H1 (cell line): ENCODE data around the gene GAREM2. TPM values are rescaled to one million over a fixed set of nuclear protein-coding genes. Genes with fewer than 3 reads are reported as not detected.

ENCODE experiments used
- CTCF ChIA-PET: fragments of 300-600 bp; sonication (Branson Sonifier 250); formaldehyde crosslinking; loops from one replicate; lab custom pipeline; 2021; ENCODE audit not compliant: partially characterized antibody; lab: Charles Lee
- POLR2A ChIA-PET: fragments of 300-600 bp; sonication (Branson Sonifier 250); formaldehyde crosslinking; loops from one replicate; lab custom pipeline; 2021; ENCODE audit warnings: inconsistent platforms; ENCODE audit not compliant: partially characterized antibody; lab: Charles Lee
- DNase-seq, 2 experiments: peaks; one replicate each; pipeline versions ENCODE4 v3.0.0 to v3.0.0-alpha.2; 2010 to 2022; ENCODE audit warnings: low spot score in 2 of 2, low read depth in 1 of 2, mixed read lengths in 1 of 2
- FAIRE-seq: peaks from 2 replicates; lab custom pipeline; 2011; peaks lifted over from hg19 to GRCh38; lab: Jason Lieb, UNC
- H2AFZ ChIP-seq: 2 replicates; pipeline ENCODE4 v1.8.1; 2012; ENCODE audit warnings: low read length, inconsistent platforms
- H2AK5ac ChIP-seq: 2 replicates; pipeline ENCODE4 v1.6.1; 2013; ENCODE audit warnings: low read depth, low read length
- H2BK120ac ChIP-seq: replicated peaks from 2 replicates; pipeline ENCODE3; 2013; ENCODE audit warnings: low read depth, low read length, inconsistent platforms
- H2BK12ac ChIP-seq: 2 replicates; pipeline ENCODE4 v1.6.1; 2013; ENCODE audit warnings: low read depth, low read length
- H2BK15ac ChIP-seq: 2 replicates; pipeline ENCODE4 v1.6.1; 2013; ENCODE audit warnings: low read length
- H2BK20ac ChIP-seq: 2 replicates; pipeline ENCODE4 v1.6.1; 2013; ENCODE audit warnings: low read length
- H2BK5ac ChIP-seq: 2 replicates; pipeline ENCODE4 v1.6.1; 2013; ENCODE audit warnings: low read depth, low read length
- H3K14ac ChIP-seq: 2 replicates; pipeline ENCODE4 v1.6.1; 2013; ENCODE audit warnings: inconsistent platforms; ENCODE audit not compliant: insufficient read length
- H3K18ac ChIP-seq: 2 replicates; pipeline ENCODE4 v1.6.1; 2013; ENCODE audit warnings: low read length; ENCODE audit errors: extremely low read depth
- H3K23ac ChIP-seq: 2 replicates; pipeline ENCODE4 v1.6.1; 2013; ENCODE audit warnings: inconsistent platforms; ENCODE audit not compliant: insufficient read length
- H3K23me2 ChIP-seq: 2 replicates; pipeline ENCODE4 v1.6.1; 2013; ENCODE audit warnings: low read depth, low read length
- H3K27ac ChIP-seq: 2 replicates; pipeline ENCODE4 v1.6.1; 2011; ENCODE audit warnings: low read depth, low read length, inconsistent platforms
- H3K27me3 ChIP-seq, 4 experiments: replicated peaks in 1 of 4; 1 replicate in 1 of 4; 2 replicates in 3 of 4; pipeline versions ENCODE4 v1.6.1 to v1.8.1; 2011 to 2013; ENCODE audit warnings: low read length in 3 of 4, mild to moderate bottlenecking in 3 of 4, inconsistent platforms in 2 of 4, mixed read lengths in 2 of 4, moderate library complexity in 1 of 4; ENCODE audit not compliant: control insufficient read depth in 3 of 4, insufficient read depth in 3 of 4; ENCODE audit errors: extremely low read depth in 1 of 4
- H3K36me3 ChIP-seq, 4 experiments: 2 replicates each; pipeline versions ENCODE4 v1.6.1 to v1.8.1; 2011 to 2013; ENCODE audit warnings: mild to moderate bottlenecking in 4 of 4, low read length in 3 of 4, moderate library complexity in 2 of 4, control low read depth in 1 of 4, inconsistent platforms in 1 of 4; ENCODE audit not compliant: insufficient read depth in 4 of 4, control insufficient read depth in 2 of 4
- H3K4ac ChIP-seq: replicated peaks from 2 replicates; pipeline ENCODE3; 2013; ENCODE audit warnings: low read length, low read depth, mixed read lengths, inconsistent platforms; ENCODE audit not compliant: insufficient read length
- H3K4me1 ChIP-seq, 4 experiments: replicated peaks in 1 of 4; 1 replicate in 1 of 4; 2 replicates in 3 of 4; pipeline versions ENCODE4 v1.6.1 to v1.8.1; 2011 to 2013; ENCODE audit warnings: low read length in 3 of 4, inconsistent platforms in 2 of 4, mixed read lengths in 1 of 4; ENCODE audit not compliant: insufficient read depth in 4 of 4, control insufficient read depth in 3 of 4
- H3K4me2 ChIP-seq, 2 experiments: 2 replicates each; pipeline versions ENCODE4 v1.6.1 to v1.8.1; 2011 to 2013; ENCODE audit warnings: low read depth in 2 of 2, low read length in 2 of 2, control low read depth in 1 of 2, inconsistent platforms in 1 of 2, mild to moderate bottlenecking in 1 of 2; ENCODE audit not compliant: insufficient read depth in 1 of 2
- H3K4me3 ChIP-seq, 4 experiments: fragments of 200-600, 300-600 bp in 1 of 4; sonication (generic), shearing (Covaris generic), sonication (Bioruptor Twin) in 1 of 4; 2 replicates each; pipeline versions ENCODE4 v1.5.1 to v1.8.1; 2011 to 2016; ENCODE audit warnings: low read length in 4 of 4, low read depth in 3 of 4, control low read depth in 2 of 4, inconsistent platforms in 2 of 4, mild to moderate bottlenecking in 2 of 4, mixed read lengths in 1 of 4, moderate library complexity in 1 of 4; ENCODE audit not compliant: insufficient read depth in 2 of 4; ENCODE audit errors: extremely low read depth in 1 of 4
- H3K56ac ChIP-seq: replicated peaks from 2 replicates; pipeline ENCODE3; 2013; ENCODE audit warnings: low read depth, mild to moderate bottlenecking, mixed read lengths, low read length, inconsistent platforms; ENCODE audit not compliant: insufficient read length
- H3K79me1 ChIP-seq: 2 replicates; pipeline ENCODE4 v1.6.1; 2013; ENCODE audit warnings: low read depth, low read length, control low read depth
- H3K79me2 ChIP-seq, 2 experiments: 2 replicates each; pipeline versions ENCODE4 v1.6.1 to v1.8.1; 2012 to 2013; ENCODE audit warnings: low read length in 2 of 2, mild to moderate bottlenecking in 2 of 2, inconsistent platforms in 1 of 2; ENCODE audit not compliant: insufficient read depth in 2 of 2, control insufficient read depth in 1 of 2
- H3K9ac ChIP-seq, 4 experiments: replicated peaks in 1 of 4; 1 replicate in 1 of 4; 2 replicates in 3 of 4; pipeline versions ENCODE4 v1.6.1 to v1.8.1; 2011 to 2013; ENCODE audit warnings: low read depth in 3 of 4, low read length in 3 of 4, control low read depth in 2 of 4, mild to moderate bottlenecking in 2 of 4, moderate library complexity in 2 of 4, inconsistent platforms in 1 of 4; ENCODE audit errors: extremely low read depth in 1 of 4
- H3K9me3 ChIP-seq, 2 experiments: 2 replicates each; pipeline versions ENCODE4 v1.6.1 to v1.8.1; 2012 to 2013; ENCODE audit warnings: mild to moderate bottlenecking in 2 of 2, moderate library complexity in 2 of 2, control low read depth in 1 of 2, inconsistent platforms in 1 of 2, low read depth in 1 of 2, low read length in 1 of 2, mixed read lengths in 1 of 2; ENCODE audit not compliant: insufficient read depth in 2 of 2
- H4K20me1 ChIP-seq, 2 experiments: replicated peaks in 1 of 2; 2 replicates each; pipeline versions ENCODE3 to v1.8.1; 2011 to 2013; ENCODE audit warnings: inconsistent platforms in 2 of 2, low read length in 2 of 2, mild to moderate bottlenecking in 1 of 2; ENCODE audit not compliant: insufficient read depth in 2 of 2, control insufficient read depth in 1 of 2
- H4K5ac ChIP-seq: 2 replicates; pipeline ENCODE4 v1.6.1; 2013; ENCODE audit warnings: low read length, low read depth, mixed read lengths, inconsistent platforms; ENCODE audit not compliant: insufficient read length
- H4K8ac ChIP-seq: 2 replicates; pipeline ENCODE4 v1.8.0; 2013; ENCODE audit warnings: mild to moderate bottlenecking, moderate library complexity, low read length, inconsistent platforms; ENCODE audit not compliant: insufficient read depth; ENCODE audit errors: extremely low read depth
- H4K91ac ChIP-seq: replicated peaks from 2 replicates; pipeline ENCODE3; 2013; ENCODE audit warnings: low read length, mixed read lengths, inconsistent platforms; ENCODE audit not compliant: insufficient read length
- BCL11A ChIP-seq, 2 experiments: IDR thresholded peaks; one replicate each; pipeline ENCODE4 v1.6.1; 2011; ENCODE audit warnings: low read depth in 2 of 2, low read length in 2 of 2, mild to moderate bottlenecking in 2 of 2
- JUND ChIP-seq: IDR thresholded peaks from 2 replicates; pipeline ENCODE4 v1.6.1; 2011; ENCODE audit warnings: mild to moderate bottlenecking, improper control_type of control experiment, low read length
- KDM1A ChIP-seq: fragments of 200-600, 300-600 bp; sonication (generic); IDR thresholded peaks from 2 replicates; pipeline ENCODE4 v1.7.1; 2016; ENCODE audit warnings: mild to moderate bottlenecking, low read length, borderline replicate concordance
- NRF1 ChIP-seq: IDR thresholded peaks from 2 replicates; pipeline ENCODE4 v1.6.1; 2011; ENCODE audit warnings: mild to moderate bottlenecking, low read depth, low read length, improper control_type of control experiment
- POLR2A ChIP-seq, 2 experiments: IDR thresholded peaks; 1 replicate in 1 of 2; 2 replicates in 1 of 2; pipeline ENCODE4 v1.6.1; 2011; ENCODE audit warnings: low read depth in 2 of 2, low read length in 2 of 2, mild to moderate bottlenecking in 2 of 2; ENCODE audit errors: control extremely low read depth in 1 of 2
- POLR2AphosphoS5 ChIP-seq: IDR thresholded peaks from 2 replicates; pipeline ENCODE4 v1.6.1; 2011; ENCODE audit warnings: low read depth, low read length
- RAD21 ChIP-seq, 2 experiments: IDR thresholded peaks in 1 of 2; conservative IDR thresholded peaks in 1 of 2; 2 replicates each; pipeline ENCODE4 v1.6.1; 2011; ENCODE audit warnings: low read depth in 2 of 2, low read length in 2 of 2, improper control_type of control experiment in 1 of 2, inconsistent platforms in 1 of 2, mild to moderate bottlenecking in 1 of 2, moderate library complexity in 1 of 2
- RFX5 ChIP-seq: IDR thresholded peaks from 2 replicates; pipeline ENCODE4 v1.6.1; 2011; ENCODE audit warnings: low read depth, low read length, improper control_type of control experiment, borderline replicate concordance
- SIX5 ChIP-seq: IDR thresholded peaks from 2 replicates; pipeline ENCODE4 v1.6.1; 2011; ENCODE audit warnings: mild to moderate bottlenecking, low read depth, low read length
- SP1 ChIP-seq: IDR thresholded peaks from 2 replicates; pipeline ENCODE4 v1.6.1; 2011; ENCODE audit warnings: low read depth, low read length
- TEAD4 ChIP-seq: IDR thresholded peaks from 2 replicates; pipeline ENCODE4 v1.6.1; 2012; ENCODE audit warnings: low read depth, low read length, inconsistent platforms, mixed read lengths
- USF2 ChIP-seq: IDR thresholded peaks from 2 replicates; pipeline ENCODE4 v1.6.1; 2011; ENCODE audit warnings: low read length, improper control_type of control experiment
- WGBS, 2 experiments: shearing (Covaris generic) in 1 of 2; methylation state at CpG; one replicate each; pipeline versions ENCODE4 v1.1.6 to v1.1.7; 2013 to 2015; ENCODE audit warnings: low lambda C conversion rate in 2 of 2, mixed read lengths in 2 of 2, inconsistent platforms in 1 of 2, low coverage in 1 of 2, missing lambda C conversion rate in 1 of 2; ENCODE audit not compliant: insufficient replicate concordance in 2 of 2, insufficient coverage in 1 of 2, insufficient read length in 1 of 2; ENCODE audit errors: extremely low coverage in 1 of 2, missing lambda C conversion rate in 1 of 2; 5-methylcytosine and 5-hydroxymethylcytosine counted together
- polyA plus RNA-seq, 7 experiments: library from polyadenylated mRNA; depleted of rRNA in 3 of 7; stranded (reverse) in 5 of 7; unstranded in 2 of 7; fragments of >200 nt in 5 of 7; fragments of 200-250 nt in 2 of 7; gene quantifications; 1 replicate in 5 of 7; 2 replicates in 1 of 7; 4 replicates in 1 of 7; pipeline versions ENCODE4 v1.2.1 to v1.2.3, GENCODE V29; 2011 to 2013; ENCODE audit warnings: missing spikeins in 2 of 7, mixed read lengths in 2 of 7
- total RNA-seq: library from RNA; stranded (reverse); fragmentation: NEBNext Ultra II Directional; extraction: Animal tissue kit (Norgen Biotek cat#: 25700); gene quantifications from 2 replicates; pipeline ENCODE4 v1.2.1, GENCODE V29; 2021

GAREM2 gene
- total and polyA plus RNA-seq, 2 of the 8 experiments (the other 6 are each of a cell fraction or from before 2014, with no cell fraction given) = 19.9 TPM

GRCh38 chr2:26224095-26224494 is 51.2 kb downstream of the GAREM2 start:
- Histone ChIP-seq H2AK5ac (no peak overlapping the region), H2BK120ac (no peak overlapping the region), H2BK20ac (no peak overlapping the region), H3K27me3 (no peaks in the 10 kb centered on the region), H3K4me1 (no peaks in the 10 kb centered on the region), H3K23me2 (no peaks in the 10 kb centered on the region), H3K4ac (no peak overlapping the region), H3K4me2 (no peak overlapping the region), H3K79me2 (no peaks in the 10 kb centered on the region), H3K27ac (no peak overlapping the region), H4K5ac (no peak overlapping the region), H2BK12ac (no peak overlapping the region), H3K9me3 (no peaks in the 10 kb centered on the region), H3K9ac (no peak overlapping the region), H2BK5ac (no peak overlapping the region), H3K14ac (no peak overlapping the region), H3K36me3 (peaks cover 6 to 31% (median 17%) of the 10 kb centered on the region in 4 experiments; a peak in 6 of 8 replicates), H3K56ac (no peak overlapping the region), H2AFZ (no peak overlapping the region), H3K23ac (no peak overlapping the region), H4K20me1 (peaks cover 0 to 5% of the 10 kb centered on the region in 2 experiments), H3K79me1 (no peaks in the 10 kb centered on the region; the same call in 1 of the 2 replicates), H4K8ac (no peak overlapping the region), H4K91ac (no peak overlapping the region), H3K4me3 (no peak overlapping the region), H2BK15ac (no peak overlapping the region), H3K18ac (no peak overlapping the region)
- TF ChIP-seq SP1 (no peak), NRF1 (no peak), POLR2A (IDR thresholded peaks at IDR 0.05; ENCODE audit: control extremely low read depth in 1 of 2, low read depth in 2 of 2, low read length in 2 of 2) (no peak), KDM1A (no peak), BCL11A (IDR thresholded peaks at IDR 0.05; ENCODE audit: low read depth in 2 of 2, low read length in 2 of 2) (no peak), JUND (no peak), USF2 (no peak), TEAD4 (no peak), RAD21 (IDR thresholded peaks at IDR 0.05 in 1 of 2, conservative IDR thresholded peaks at IDR 0.05 in 1 of 2; ENCODE audit: low read depth in 2 of 2, low read length in 2 of 2) (no peak), POLR2AphosphoS5 (no peak), RFX5 (no peak), SIX5 (no peak)
- ChIA-PET POLR2A (no interaction called here), CTCF (interaction anchor here (0.6 to 1.3 kb wide), 3 partner anchors 10 to 279 kb away, joined by 3 read pairs; no protein-coding TSS in a partner anchor)
- DNase-seq = no peak
- no peak for FAIRE-seq
- 88% methylated on average over 2 of the region's 2 CpGs; no CpG with 5 or more reads in 1 of the 2 experiments for WGBS, 2 experiments
